K562 (cell line): Measurements from ENCODE around the gene HSPA1B. TPM values are rescaled to one million over a fixed set of nuclear protein-coding genes. Genes with fewer than 3 reads are reported as not detected.
"Not testable (repeated sequence)": the region's sequence is repeated elsewhere in the genome, so short reads cannot be mapped to it uniquely, and the experiment has no call there.

ENCODE experiments used
- ATAC-seq: fragments of 200-7000 bp; cut with Tn5 transposase; 3 replicates; pipeline ENCODE4 v1.9.1; 2020; ENCODE audit warnings: moderate library complexity
- BruUV-seq: library from RNA; stranded (reverse); fragments of 400-500 nt; replicated peaks from 2 replicates; lab custom pipeline; 2021; lab: Mats Ljungman, UMichigan
- CTCF ChIA-PET: fragments of 300-600 bp; formaldehyde crosslinking; extraction: SDS; loops from one replicate; lab custom pipeline; 2021; ENCODE audit warnings: low intra/inter-chr PET ratio; lab: Yijun Ruan, JAX
- POLR2A ChIA-PET: fragments of 300-600, 350-650 bp; sonication (Branson Sonifier 250); formaldehyde crosslinking; extraction: SDS; loops from one replicate; lab custom pipeline; 2021; ENCODE audit warnings: antibody characterized with exemption, inconsistent platforms; lab: Yijun Ruan, JAX
- DNase-seq, 4 experiments: peaks; one replicate each; pipeline versions ENCODE4 v3.0.0 to v3.0.0-alpha.2; 2011 to 2018; ENCODE audit warnings: low spot score in 3 of 4, mixed read lengths in 3 of 4; ENCODE audit errors: extremely low read depth in 1 of 4
- FAIRE-seq: peaks from 2 replicates; lab custom pipeline; 2011; peaks lifted over from hg19 to GRCh38; lab: Jason Lieb, UNC
- H2AFZ ChIP-seq: 2 replicates; pipeline ENCODE4 v1.6.0; 2011; ENCODE audit warnings: low read depth, low read length, control low read depth, inconsistent platforms
- H3K27ac ChIP-seq: fragments of 200-600 bp; 3 replicates; pipeline ENCODE4 v1.8.0; 2011; ENCODE audit warnings: low read depth, mild to moderate bottlenecking, control low read depth, inconsistent platforms, low read length, moderate library complexity, mixed read lengths; ENCODE audit errors: extremely low read depth
- H3K27me3 ChIP-seq, 2 experiments: fragments of 300-600 bp in 1 of 2; 2 replicates in 1 of 2; 3 replicates in 1 of 2; pipeline versions ENCODE4 v1.6.0 to v1.8.0; 2011; ENCODE audit warnings: inconsistent platforms in 2 of 2, low read length in 2 of 2, mild to moderate bottlenecking in 1 of 2, mixed read lengths in 1 of 2, moderate library complexity in 1 of 2; ENCODE audit not compliant: control insufficient read depth in 2 of 2, insufficient read depth in 2 of 2
- H3K36me3 ChIP-seq: fragments of 300-600 bp; 3 replicates; pipeline ENCODE4 v1.8.0; 2011; ENCODE audit warnings: mild to moderate bottlenecking, low read length, inconsistent platforms; ENCODE audit not compliant: control insufficient read depth, insufficient read depth
- H3K4me1 ChIP-seq, 2 experiments: fragments of 200-600 bp in 1 of 2; replicated peaks in 1 of 2; 2 replicates in 1 of 2; 3 replicates in 1 of 2; pipeline versions ENCODE4 v1.5.1 to v1.8.0; 2011; ENCODE audit warnings: inconsistent platforms in 2 of 2, low read length in 2 of 2, mild to moderate bottlenecking in 1 of 2, mixed read lengths in 1 of 2, moderate library complexity in 1 of 2; ENCODE audit not compliant: control insufficient read depth in 2 of 2, insufficient read depth in 2 of 2
- H3K4me2 ChIP-seq: 2 replicates; pipeline ENCODE4 v1.6.1; 2011; ENCODE audit warnings: low read length, control low read depth, inconsistent platforms, mixed read lengths; ENCODE audit not compliant: insufficient read depth
- H3K4me3 ChIP-seq: fragments of 200-600 bp; sonication (generic), shearing (Covaris generic); 2 replicates; pipeline ENCODE4 v1.5.1; 2016; ENCODE audit warnings: control low read depth, inconsistent platforms
- H3K79me2 ChIP-seq: fragments of 200-600 bp; 3 replicates; pipeline ENCODE4 v1.8.0; 2011; ENCODE audit warnings: low read length, inconsistent platforms; ENCODE audit not compliant: control insufficient read depth, insufficient read depth
- H3K9ac ChIP-seq, 2 experiments: 2 replicates each; pipeline versions ENCODE4 v1.6.0 to v1.6.1; 2011; ENCODE audit warnings: low read depth in 2 of 2, low read length in 2 of 2, control low read depth in 1 of 2, inconsistent platforms in 1 of 2, mild to moderate bottlenecking in 1 of 2, mixed read lengths in 1 of 2; ENCODE audit not compliant: insufficient read depth in 1 of 2
- H3K9me1 ChIP-seq: one replicate; pipeline ENCODE4 v1.6.0; 2011; ENCODE audit warnings: inconsistent platforms, mild to moderate bottlenecking, low read length, moderate library complexity; ENCODE audit not compliant: control insufficient read depth, insufficient read depth
- H3K9me3 ChIP-seq: replicated peaks from 2 replicates; pipeline ENCODE4 v1.5.1; 2011; ENCODE audit warnings: low read depth, low read length, inconsistent platforms; ENCODE audit not compliant: control insufficient read depth, insufficient read depth
- H4K20me1 ChIP-seq: replicated peaks from 2 replicates; pipeline ENCODE4 v1.6.1; 2011; ENCODE audit warnings: low read length, inconsistent platforms, mixed read lengths; ENCODE audit not compliant: control insufficient read depth, insufficient read depth
- CBX3 ChIP-seq, 2 experiments: IDR thresholded peaks; 1 replicate in 1 of 2; 2 replicates in 1 of 2; pipeline ENCODE4 v1.6.1; 2012; ENCODE audit warnings: inconsistent platforms in 2 of 2, low read length in 2 of 2, borderline replicate concordance in 1 of 2, control low read depth in 1 of 2
- FOS ChIP-seq: IDR thresholded peaks from 3 replicates; pipeline ENCODE4 v1.6.1; 2011; ENCODE audit not compliant: insufficient read length; ENCODE audit errors: extremely low read depth
- KDM5B ChIP-seq: fragments of 200-600 bp; sonication (generic); IDR thresholded peaks from 2 replicates; pipeline ENCODE4 v1.6.1; 2012; ENCODE audit warnings: low read depth, mild to moderate bottlenecking, moderate library complexity, low read length, control low read depth, inconsistent platforms; ENCODE audit not compliant: insufficient replicate concordance
- WGBS: fragments of 100-300 bp; shearing (Covaris generic); methylation state at CpG from one replicate; pipeline ENCODE4 v1.1.6; 2016; ENCODE audit warnings: low coverage, mixed read lengths; ENCODE audit not compliant: insufficient coverage; ENCODE audit errors: missing lambda C conversion rate; 5-methylcytosine and 5-hydroxymethylcytosine counted together
- in situ Hi-C: fragments of 300-500 bp; cut with MboI; formaldehyde crosslinking; loops from 4 replicates; pipeline ENCODE4 v1.15.0; 2018; ENCODE audit warnings: inconsistent platforms, mixed read lengths
- intact Hi-C: fragments of 100-400 bp; cut with micrococcal nuclease; formaldehyde crosslinking; loops from 2 replicates; pipeline ENCODE4 v1.14.2; 2022
- polyA plus RNA-seq, 8 experiments: library from polyadenylated mRNA; depleted of rRNA in 4 of 8; stranded (reverse) in 5 of 8; unstranded in 3 of 8; fragments of >200 nt; fragmentation: Nextera tagmentation in 2 of 8; fragmentation: Illumina TruSeq in 1 of 8; extraction: Ambion mirVana in 2 of 8; extraction: Trizol in 1 of 8; gene quantifications; 2 replicates each; pipeline versions ENCODE4 v1.2.1 to v1.2.3, GENCODE V29; 2011 to 2014; ENCODE audit warnings: inconsistent platforms in 1 of 8, missing spikeins in 1 of 8
- total RNA-seq, 7 experiments: library from RNA; depleted of rRNA in 6 of 7; stranded (reverse); fragments of >200 nt in 6 of 7; fragmentation: Illumina TruSeq in 2 of 7; extraction: Trizol in 2 of 7; gene quantifications; 2 replicates each; pipeline versions ENCODE4 v1.2.1 to v1.2.3, GENCODE V29; 2011 to 2021; ENCODE audit warnings: low replicate concordance in 1 of 7
- TF ChIP-seq, protein P1 (sequence below): sonication (generic); formaldehyde crosslinking; IDR thresholded peaks from 2 replicates; pipeline ENCODE4 v1.8.0; 2022; ENCODE audit warnings: missing genetic modification reagents, mild to moderate bottlenecking, moderate library complexity, borderline replicate concordance
- TF ChIP-seq, protein P2 (sequence below): sonication (generic); formaldehyde crosslinking; IDR thresholded peaks from 2 replicates; pipeline ENCODE4 v1.8.1; 2023; ENCODE audit warnings: mild to moderate bottlenecking, missing genetic modification reagents

HSPA1B gene
- total and polyA plus RNA-seq, 9 of the 15 experiments (the other 6 are each of a cell fraction or from before 2014, with no cell fraction given), result 0.27 to 227 (median 51.2) TPM

DNA sequence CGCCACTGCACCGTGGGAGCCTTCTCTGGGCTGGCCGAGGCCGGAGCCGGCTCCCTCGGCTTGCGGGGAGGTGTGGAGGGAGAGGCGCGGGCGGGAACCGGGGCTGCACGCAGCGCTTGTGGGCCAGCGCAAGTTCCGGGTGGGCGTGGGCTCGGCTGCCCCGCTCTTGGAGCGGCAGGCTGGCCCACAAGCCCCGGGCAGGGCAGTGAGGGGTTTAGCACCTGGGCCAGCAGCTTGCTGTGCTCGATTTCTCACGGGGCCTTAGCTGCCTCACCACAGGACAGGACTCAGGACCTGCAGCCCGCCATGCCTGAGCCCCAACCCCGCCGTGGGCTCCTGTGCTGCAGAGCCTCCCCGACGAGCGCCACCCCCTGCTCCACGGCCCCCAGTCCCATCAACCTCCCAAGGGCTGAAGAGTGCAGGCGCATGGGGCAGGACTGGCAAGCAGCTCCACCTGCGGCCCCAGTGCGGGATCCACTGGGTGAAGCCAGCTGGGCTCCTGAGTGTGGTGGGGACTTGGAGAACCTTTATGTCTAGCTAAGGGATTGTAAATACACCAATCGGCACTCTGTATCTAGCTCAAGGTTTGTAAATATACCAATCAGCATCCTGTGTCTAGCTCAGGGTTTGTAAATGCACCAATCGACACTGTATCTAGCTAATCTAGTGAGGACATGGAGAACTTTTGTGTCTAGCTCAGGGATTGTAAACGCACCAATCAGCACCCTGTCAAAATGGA, 24.6 kb downstream of the HSPA1B start:
- H3K9ac ChIP-seq, H4K20me1 ChIP-seq, H2AFZ ChIP-seq, H3K4me1 ChIP-seq, H3K9me1 ChIP-seq, in situ Hi-C loops, H3K36me3 ChIP-seq, H3K9me3 ChIP-seq, H3K27me3 ChIP-seq, intact Hi-C loops, CTCF ChIA-PET, FAIRE-seq, H3K4me2 ChIP-seq, H3K27ac ChIP-seq, ATAC-seq, BruUV-seq, H3K79me2 ChIP-seq, H3K4me3 ChIP-seq: not testable (repeated sequence)
- DNase-seq, result peak in 1 of 4 experiments; percentile 20
- WGBS, result 82% methylated on average over 34 of the region's 35 CpGs
- POLR2A ChIA-PET, result interaction anchor here (0.6 to 15.7 kb wide), 7 partner anchors 8 to 187 kb away, joined by 3 to 229 read pairs (median 4); partner anchors contain the start of genes GPANK1 and NEU1
- TF ChIP-seq KDM5B (peak; percentile 36), CBX3 (IDR thresholded peaks at IDR 0.05; ENCODE audit: borderline replicate concordance in 1 of 2, low read length in 2 of 2) (0 out of 3 replicates have a peak, but pooled peaks of 1 of the 2 experiments have one; percentile 63), FOS (peak; percentile 54)
- TF ChIP-seq, protein P1, sequence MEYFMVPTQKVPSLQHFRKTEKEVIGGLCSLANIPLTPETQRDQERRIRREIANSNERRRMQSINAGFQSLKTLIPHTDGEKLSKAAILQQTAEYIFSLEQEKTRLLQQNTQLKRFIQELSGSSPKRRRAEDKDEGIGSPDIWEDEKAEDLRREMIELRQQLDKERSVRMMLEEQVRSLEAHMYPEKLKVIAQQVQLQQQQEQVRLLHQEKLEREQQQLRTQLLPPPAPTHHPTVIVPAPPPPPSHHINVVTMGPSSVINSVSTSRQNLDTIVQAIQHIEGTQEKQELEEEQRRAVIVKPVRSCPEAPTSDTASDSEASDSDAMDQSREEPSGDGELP, result 0 out of 2 replicates have a peak, but pooled peaks have one; percentile 0
- TF ChIP-seq, protein P2, sequence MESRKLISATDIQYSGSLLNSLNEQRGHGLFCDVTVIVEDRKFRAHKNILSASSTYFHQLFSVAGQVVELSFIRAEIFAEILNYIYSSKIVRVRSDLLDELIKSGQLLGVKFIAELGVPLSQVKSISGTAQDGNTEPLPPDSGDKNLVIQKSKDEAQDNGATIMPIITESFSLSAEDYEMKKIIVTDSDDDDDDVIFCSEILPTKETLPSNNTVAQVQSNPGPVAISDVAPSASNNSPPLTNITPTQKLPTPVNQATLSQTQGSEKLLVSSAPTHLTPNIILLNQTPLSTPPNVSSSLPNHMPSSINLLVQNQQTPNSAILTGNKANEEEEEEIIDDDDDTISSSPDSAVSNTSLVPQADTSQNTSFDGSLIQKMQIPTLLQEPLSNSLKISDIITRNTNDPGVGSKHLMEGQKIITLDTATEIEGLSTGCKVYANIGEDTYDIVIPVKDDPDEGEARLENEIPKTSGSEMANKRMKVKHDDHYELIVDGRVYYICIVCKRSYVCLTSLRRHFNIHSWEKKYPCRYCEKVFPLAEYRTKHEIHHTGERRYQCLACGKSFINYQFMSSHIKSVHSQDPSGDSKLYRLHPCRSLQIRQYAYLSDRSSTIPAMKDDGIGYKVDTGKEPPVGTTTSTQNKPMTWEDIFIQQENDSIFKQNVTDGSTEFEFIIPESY (CRISPR knock-in tag), result peak; percentile 58; the same call in 1 of the 2 replicates
